ENCODE measurements around the gene GNB1. TPM values are rescaled to one million over a fixed set of nuclear protein-coding genes. Genes with fewer than 3 reads are reported as not detected.
"Not testable (repeated sequence)": the region's sequence is repeated elsewhere in the genome, so short reads cannot be mapped to it uniquely, and the experiment has no call there.

Gene GNB1
- total and polyA plus RNA-seq, 12 donors, result 64.9 to 228 (median 168) TPM

DNA sequence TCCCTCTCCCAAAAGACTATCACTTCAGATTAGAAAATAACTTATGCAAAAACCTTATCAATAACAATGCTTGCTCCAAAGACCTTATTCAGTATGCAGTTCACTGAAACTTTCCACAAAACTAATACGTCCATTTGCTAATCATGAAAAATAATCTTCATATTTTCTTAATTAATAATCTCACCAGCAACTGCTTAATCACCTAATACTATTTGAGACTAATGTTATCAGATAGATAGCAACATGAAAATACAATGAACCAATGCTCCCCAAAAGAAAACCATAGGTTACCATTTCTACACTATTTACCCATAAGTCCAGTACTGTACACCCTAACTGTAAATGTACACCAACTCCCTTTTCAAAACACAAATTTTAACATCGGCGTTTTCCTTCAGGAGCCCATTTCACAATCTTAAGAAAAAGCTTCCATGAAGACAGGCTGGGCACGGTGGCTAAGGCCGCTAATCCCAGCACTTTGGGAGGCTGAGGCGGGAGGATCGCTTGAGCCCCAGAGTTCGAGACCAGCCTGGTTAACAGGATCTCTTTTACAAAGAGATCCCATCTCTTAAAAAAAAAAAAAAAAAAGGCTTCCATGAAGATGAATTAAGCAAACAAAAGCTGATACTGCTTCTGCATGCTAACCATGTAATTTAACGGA lies 1.7 kb downstream of the GNB1 start:
- ATAC-seq, result no peak
- Histone ChIP-seq H3K27me3 (no peaks in the 10 kb centered on the region), H3K9me3 (no peaks in the 10 kb centered on the region), H3K36me3 (peaks cover 0 to 11% (median 0%) of the 10 kb centered on the region in 9 donors), H3K4me3 (peak overlapping the region; percentile 47 to 98 (median 88)), H3K4me1 (peaks cover 21 to 80% (median 64%) of the 10 kb centered on the region in 9 donors), H3K27ac (peak overlapping the region in 9 of 10 donors; percentile 91 to 99 (median 96))
- no peak for DNase-seq
- intact Hi-C loops (cut with DNase I), result loop anchor here in 5 of 10 donors (2.0 to 10.0 kb wide), 4 partner anchors 30 to 102 kb away; no protein-coding TSS in a partner anchor
- TF ChIP-seq, protein P1, sequence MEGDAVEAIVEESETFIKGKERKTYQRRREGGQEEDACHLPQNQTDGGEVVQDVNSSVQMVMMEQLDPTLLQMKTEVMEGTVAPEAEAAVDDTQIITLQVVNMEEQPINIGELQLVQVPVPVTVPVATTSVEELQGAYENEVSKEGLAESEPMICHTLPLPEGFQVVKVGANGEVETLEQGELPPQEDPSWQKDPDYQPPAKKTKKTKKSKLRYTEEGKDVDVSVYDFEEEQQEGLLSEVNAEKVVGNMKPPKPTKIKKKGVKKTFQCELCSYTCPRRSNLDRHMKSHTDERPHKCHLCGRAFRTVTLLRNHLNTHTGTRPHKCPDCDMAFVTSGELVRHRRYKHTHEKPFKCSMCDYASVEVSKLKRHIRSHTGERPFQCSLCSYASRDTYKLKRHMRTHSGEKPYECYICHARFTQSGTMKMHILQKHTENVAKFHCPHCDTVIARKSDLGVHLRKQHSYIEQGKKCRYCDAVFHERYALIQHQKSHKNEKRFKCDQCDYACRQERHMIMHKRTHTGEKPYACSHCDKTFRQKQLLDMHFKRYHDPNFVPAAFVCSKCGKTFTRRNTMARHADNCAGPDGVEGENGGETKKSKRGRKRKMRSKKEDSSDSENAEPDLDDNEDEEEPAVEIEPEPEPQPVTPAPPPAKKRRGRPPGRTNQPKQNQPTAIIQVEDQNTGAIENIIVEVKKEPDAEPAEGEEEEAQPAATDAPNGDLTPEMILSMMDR (IDR thresholded peaks at IDR 0.05), result no peak
- WGBS, 2 donors, result 16 to 19% methylated on average over 9 of the region's 9 CpGs

DNA sequence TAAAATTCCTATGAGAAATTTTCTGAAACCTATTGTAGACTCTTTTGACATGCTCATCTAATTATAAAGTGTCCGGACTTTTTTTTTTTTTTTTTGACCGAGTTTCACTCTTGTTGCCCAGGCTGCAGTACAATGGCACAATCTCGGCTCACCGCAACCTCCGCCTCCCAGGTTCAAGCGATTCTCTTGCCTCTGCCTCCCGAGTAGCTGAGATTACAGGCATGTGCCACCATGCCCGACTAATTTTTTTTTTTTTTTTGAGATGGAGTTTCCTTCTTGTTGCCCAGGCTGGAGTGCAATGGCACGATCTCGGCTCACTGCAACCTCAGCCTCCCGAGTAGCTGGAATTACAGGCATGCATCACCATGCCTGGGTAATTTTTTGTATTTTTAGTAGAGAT lies 7.0 kb downstream of the GNB1 start:
- not testable (repeated sequence) for DNase-seq, ATAC-seq, H3K9me3 ChIP-seq, H3K4me3 ChIP-seq, H3K27me3 ChIP-seq
- Histone ChIP-seq H3K27ac (peak overlapping the region in 1 of 10 donors; percentile 1), H3K36me3 (peaks cover 0 to 23% (median 0%) of the 10 kb centered on the region in 9 donors), H3K4me1 (peaks cover 20 to 100% (median 96%) of the 10 kb centered on the region in 9 donors)
- intact Hi-C loops (cut with DNase I), result loop anchor here in 2 of 10 donors (10.0 kb wide), 1 partner anchor 49 kb away; no protein-coding TSS in a partner anchor
- WGBS, 2 donors, result 55 to 63% methylated on average over 11 of the region's 11 CpGs

DNA sequence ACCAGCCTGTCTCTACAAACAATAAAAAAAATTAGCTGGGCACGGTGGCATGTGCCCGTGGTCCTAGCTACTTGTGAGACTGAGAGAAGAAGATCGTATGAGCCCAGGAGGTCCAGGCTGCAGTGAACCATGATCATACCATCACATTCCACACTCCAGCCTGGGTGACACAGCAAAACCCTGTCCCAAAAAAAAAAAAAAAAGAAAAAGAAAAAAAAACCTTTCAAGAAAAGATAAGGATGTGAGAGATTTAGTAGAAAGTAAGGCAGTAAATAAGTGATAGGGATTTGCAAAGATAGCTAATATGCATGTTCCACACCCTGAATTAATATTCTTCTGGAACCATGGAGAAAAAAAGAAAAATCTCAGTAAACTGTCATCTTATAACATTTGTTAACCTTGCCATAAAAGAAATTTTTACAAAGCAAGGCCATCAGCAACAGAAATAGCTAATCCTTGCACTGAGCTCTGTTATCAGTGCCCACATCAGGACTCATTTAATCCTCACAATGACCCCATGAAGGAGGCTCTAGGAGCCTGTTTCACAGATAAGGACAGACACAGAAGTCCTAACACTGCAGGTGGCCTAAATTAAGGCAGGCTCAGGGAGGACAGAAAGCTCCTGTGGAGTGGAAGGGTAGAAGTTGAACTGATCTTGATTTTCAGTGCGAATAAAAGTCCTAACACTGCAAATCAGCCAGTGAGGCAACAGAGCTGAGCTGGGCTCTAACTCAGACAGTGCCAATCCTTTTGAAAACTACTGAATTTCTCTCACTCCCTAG lies 7.6 kb downstream of the GNB1 start:
- H3K4me3 ChIP-seq, result peak overlapping the region in 1 of 10 donors; percentile 10
- TF ChIP-seq, protein P1 (IDR thresholded peaks at IDR 0.05), result no peak
- H3K27me3 ChIP-seq, result no peaks in the 10 kb centered on the region
- H3K27ac ChIP-seq, result peak overlapping the region in 4 of 10 donors; percentile 1 to 13 (median 4)
- no peaks in the 10 kb centered on the region for H3K9me3 ChIP-seq
- peaks cover 18 to 100% (median 95%) of the 10 kb centered on the region in 9 donors for H3K4me1 ChIP-seq
- DNase-seq (no peak), ATAC-seq (peak in 2 of 8 donors; percentile 31 to 33)
- intact Hi-C loops (cut with DNase I), result loop anchor here in 2 of 10 donors (10.0 kb wide), 1 partner anchor 48 kb away; no protein-coding TSS in a partner anchor
- 35 to 46% methylated on average over 4 of the region's 4 CpGs for WGBS, 2 donors
- peaks cover 0 to 29% (median 0%) of the 10 kb centered on the region in 9 donors for H3K36me3 ChIP-seq

DNA sequence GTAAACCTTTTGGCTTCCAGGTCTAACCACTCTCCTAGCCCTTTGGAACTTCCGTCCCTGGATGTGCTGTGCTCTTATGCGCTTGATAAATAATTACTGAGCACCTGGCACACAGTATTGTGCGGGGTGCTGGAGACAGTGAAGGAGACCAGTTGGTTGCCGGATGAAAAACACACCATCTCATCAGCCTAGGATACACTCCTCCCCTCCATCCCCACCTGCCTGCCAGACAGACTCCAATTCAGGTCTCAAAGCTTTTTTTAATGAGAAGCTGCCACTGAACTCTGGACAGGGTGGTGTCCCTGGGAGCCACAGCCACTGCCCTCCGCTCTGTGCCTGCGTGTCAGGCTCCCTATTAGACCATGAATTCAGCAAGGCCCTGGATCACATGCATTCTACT lies 9.2 kb downstream of the GNB1 start:
- ATAC-seq (peak in 5 of 8 donors; percentile 22 to 42 (median 29)), DNase-seq (no peak)
- Histone ChIP-seq H3K9me3 (no peaks in the 10 kb centered on the region), H3K4me1 (peaks cover 14 to 100% (median 95%) of the 10 kb centered on the region in 9 donors), H3K27ac (peak overlapping the region in 2 of 10 donors; percentile 25 to 30), H3K27me3 (no peaks in the 10 kb centered on the region), H3K36me3 (peaks cover 0 to 35% (median 0%) of the 10 kb centered on the region in 9 donors), H3K4me3 (no peak overlapping the region)
- TF ChIP-seq, protein P1 (IDR thresholded peaks at IDR 0.05), result no peak
- intact Hi-C loops (cut with DNase I), result loop anchor here in 2 of 10 donors (10.0 kb wide), 1 partner anchor 47 kb away; no protein-coding TSS in a partner anchor
- WGBS, 2 donors, result 62 to 74% methylated on average over 6 of the region's 6 CpGs

Measured in heart right ventricle (tissue), 16 donors.